Nephron (organoid): ENCODE results near the gene FGF6.
"Not testable (repeated sequence)": the region's sequence is repeated elsewhere in the genome, so short reads cannot be mapped to it uniquely, and the experiment has no call there.

Experiments used
- H3K27ac Mint-ChIP-seq, 3 experiments: 2 replicates each; pipeline ENCODE4 v1.8.0; 2020; ENCODE audit warnings: mixed read lengths in 3 of 3, mild to moderate bottlenecking in 2 of 3, moderate library complexity in 1 of 3
- H3K27me3 Mint-ChIP-seq: 2 replicates; pipeline ENCODE4 v1.8.0; 2021; ENCODE audit warnings: low read depth, mild to moderate bottlenecking, moderate library complexity, mixed read lengths
- H3K36me3 Mint-ChIP-seq: 2 replicates; pipeline ENCODE4 v1.8.0; 2020; ENCODE audit warnings: low read depth, mixed read lengths
- H3K4me1 Mint-ChIP-seq: 2 replicates; pipeline ENCODE4 v1.8.0; 2020; ENCODE audit warnings: mixed read lengths
- H3K4me3 Mint-ChIP-seq, 3 experiments: 2 replicates each; pipeline ENCODE4 v1.8.0; 2020; ENCODE audit warnings: mild to moderate bottlenecking in 3 of 3, mixed read lengths in 3 of 3, moderate library complexity in 2 of 3
- H3K9me3 Mint-ChIP-seq: 2 replicates; pipeline ENCODE4 v1.8.0; 2020; ENCODE audit warnings: mixed read lengths
- CTCF ChIP-seq, 3 experiments: fragments of 200-600 bp; sonication (generic); IDR thresholded peaks; one replicate each; pipeline ENCODE4 v1.5.0; 2021; ENCODE audit warnings: antibody characterized with exemption in 3 of 3; ENCODE audit not compliant: unreplicated experiment in 3 of 3

FGF6 gene

GRCh38 chr12:4468994-4469393, 23.4 kb upstream of the FGF6 start:
- Mint-ChIP-seq H3K9me3 (no peaks in the 10 kb centered on the region), H3K36me3 (no peaks in the 10 kb centered on the region), H3K4me3 (no peak overlapping the region), H3K27ac (no peak overlapping the region), H3K27me3 (no peaks in the 10 kb centered on the region), H3K4me1 (no peaks in the 10 kb centered on the region)
- no peak for TF ChIP-seq CTCF (IDR thresholded peaks at IDR 0.05; ENCODE audit: unreplicated experiment in 3 of 3)

- Mint-ChIP-seq H3K4me1 (no peaks in the 10 kb centered on the region), H3K9me3 (no peaks in the 10 kb centered on the region), H3K36me3 (no peaks in the 10 kb centered on the region), H3K27ac (no peak overlapping the region), H3K27me3 (peaks cover 4% of the 10 kb centered on the region), H3K4me3 (no peak overlapping the region)
- no peak for TF ChIP-seq CTCF (IDR thresholded peaks at IDR 0.05; ENCODE audit: unreplicated experiment in 3 of 3)
Observed at GRCh38 chr12:4460761-4461160, 15.1 kb upstream of the FGF6 start.

GRCh38 chr12:4455849-4456248, 10.2 kb upstream of the FGF6 start:
- H3K36me3 Mint-ChIP-seq, H3K27ac Mint-ChIP-seq, H3K4me3 Mint-ChIP-seq, H3K9me3 Mint-ChIP-seq, H3K4me1 Mint-ChIP-seq, H3K27me3 Mint-ChIP-seq: not testable (repeated sequence)

- H3K9me3 Mint-ChIP-seq, result peaks cover 7% of the 10 kb centered on the region
- no peak overlapping the region for H3K27ac Mint-ChIP-seq
- H3K36me3 Mint-ChIP-seq, result no peaks in the 10 kb centered on the region
- H3K4me1 Mint-ChIP-seq, result peaks cover 19% of the 10 kb centered on the region
- TF ChIP-seq CTCF (IDR thresholded peaks at IDR 0.05; ENCODE audit: unreplicated experiment in 3 of 3), result no peak
- H3K27me3 Mint-ChIP-seq, result peaks cover 12% of the 10 kb centered on the region
- no peak overlapping the region for H3K4me3 Mint-ChIP-seq
Observed at GRCh38 chr12:4454315-4454860, 8.8 kb upstream of the FGF6 start.

- Mint-ChIP-seq H3K9me3 (peaks cover 7% of the 10 kb centered on the region), H3K36me3 (no peaks in the 10 kb centered on the region), H3K4me3 (no peak overlapping the region), H3K4me1 (peaks cover 35% of the 10 kb centered on the region), H3K27me3 (peaks cover 14% of the 10 kb centered on the region), H3K27ac (no peak overlapping the region)
- TF ChIP-seq CTCF (IDR thresholded peaks at IDR 0.05; ENCODE audit: unreplicated experiment in 3 of 3), result no peak
Observed at GRCh38 chr12:4451694-4452093, 6.1 kb upstream of the FGF6 start.

- Mint-ChIP-seq H3K4me3 (no peak overlapping the region), H3K27me3 (peaks cover 14% of the 10 kb centered on the region), H3K9me3 (peaks cover 7% of the 10 kb centered on the region), H3K36me3 (no peaks in the 10 kb centered on the region), H3K27ac (no peak overlapping the region), H3K4me1 (peaks cover 36% of the 10 kb centered on the region)
- TF ChIP-seq CTCF (IDR thresholded peaks at IDR 0.05; ENCODE audit: unreplicated experiment in 3 of 3), result no peak
Observed at GRCh38 chr12:4450551-4451112, 5.0 kb upstream of the FGF6 start.
